Fibroblast of lung (primary cell): ENCODE measurements around the gene S100A10. TPM values are rescaled to one million over a fixed set of nuclear protein-coding genes. Genes with fewer than 3 reads are reported as not detected.

Experiments
- DNase-seq, 2 donors: peaks; one replicate each; pipeline versions ENCODE4 v3.0.0 to v3.0.0-alpha.2; 2010; ENCODE audit warnings: low read depth in 2 of 2
- H2AFZ ChIP-seq: 2 replicates; pipeline ENCODE4 v1.5.1; 2012; ENCODE audit warnings: low read length, control low read depth, inconsistent platforms
- H3K27ac ChIP-seq: 2 replicates; pipeline ENCODE4 v1.5.1; 2011; ENCODE audit warnings: low read length, control low read depth; ENCODE audit not compliant: insufficient read depth
- H3K27me3 ChIP-seq: 2 replicates; pipeline ENCODE4 v1.5.1; 2011; ENCODE audit warnings: mild to moderate bottlenecking, low read length; ENCODE audit not compliant: control insufficient read depth, insufficient read depth
- H3K36me3 ChIP-seq: 2 replicates; pipeline ENCODE4 v1.5.1; 2011; ENCODE audit warnings: low read length; ENCODE audit not compliant: control insufficient read depth, insufficient read depth
- H3K4me1 ChIP-seq: 2 replicates; pipeline ENCODE4 v1.5.1; 2011; ENCODE audit warnings: low read length; ENCODE audit not compliant: control insufficient read depth, insufficient read depth; ENCODE audit errors: extremely low read depth
- H3K4me2 ChIP-seq: 2 replicates; pipeline ENCODE4 v1.5.1; 2011; ENCODE audit warnings: low read length, control low read depth; ENCODE audit not compliant: insufficient read depth; ENCODE audit errors: extremely low read depth
- H3K4me3 ChIP-seq, 4 experiments: fragments of 200-600 bp in 1 of 4; sonication (generic) in 1 of 4; replicated peaks in 1 of 4; 2 replicates each; pipeline ENCODE4 v1.5.1; 2011 to 2016; ENCODE audit warnings: low read length in 4 of 4, low read depth in 3 of 4, mild to moderate bottlenecking in 3 of 4, control low read depth in 2 of 4, inconsistent platforms in 1 of 4, mixed read lengths in 1 of 4; ENCODE audit not compliant: insufficient read depth in 1 of 4; ENCODE audit errors: control extremely low read depth in 1 of 4
- H3K79me2 ChIP-seq: 2 replicates; pipeline ENCODE4 v1.5.1; 2012; ENCODE audit warnings: mild to moderate bottlenecking, low read length, inconsistent platforms; ENCODE audit not compliant: control insufficient read depth, insufficient read depth
- H3K9ac ChIP-seq: 2 replicates; pipeline ENCODE4 v1.5.1; 2011; ENCODE audit warnings: mild to moderate bottlenecking, low read length, control low read depth; ENCODE audit not compliant: insufficient read depth
- H3K9me3 ChIP-seq: 2 replicates; pipeline ENCODE4 v1.5.1; 2012; ENCODE audit warnings: low read depth, low read length; ENCODE audit not compliant: control insufficient read depth, insufficient read depth
- H4K20me1 ChIP-seq: 2 replicates; pipeline ENCODE4 v1.5.1; 2011; ENCODE audit warnings: low read length; ENCODE audit not compliant: control insufficient read depth, insufficient read depth; ENCODE audit errors: extremely low read depth
- EZH2 ChIP-seq: IDR thresholded peaks from 2 replicates; pipeline ENCODE4 v1.5.1; 2012; ENCODE audit warnings: low read length, control low read depth, mild to moderate bottlenecking; ENCODE audit errors: missing control alignments
- polyA plus RNA-seq, 2 donors: library from polyadenylated mRNA; depleted of rRNA in 1 of 2; stranded (reverse) in 1 of 2; unstranded in 1 of 2; fragments of >200 nt; gene quantifications; 2 replicates each; pipeline ENCODE4 v1.2.1, GENCODE V29; 2011 to 2012; ENCODE audit warnings: missing spikeins in 1 of 2
- total RNA-seq: library from RNA; depleted of rRNA; stranded (reverse); fragments of >200 nt; gene quantifications from 2 replicates; pipeline ENCODE4 v1.2.1, GENCODE V29; 2014
- TF ChIP-seq, protein P1 (sequence below), 2 donors: IDR thresholded peaks in 1 of 2; conservative IDR thresholded peaks in 1 of 2; 1 replicate in 1 of 2; 2 replicates in 1 of 2; pipeline ENCODE4 v1.5.1; 2011 to 2012; ENCODE audit warnings: low read length in 2 of 2, control low read depth in 1 of 2, inconsistent platforms in 1 of 2, low read depth in 1 of 2, mild to moderate bottlenecking in 1 of 2

The S100A10 gene
- total and polyA plus RNA-seq, 2 donors (not counting 1 experiment from before 2014, with no cell fraction given), result 141 to 750 TPM

DNA sequence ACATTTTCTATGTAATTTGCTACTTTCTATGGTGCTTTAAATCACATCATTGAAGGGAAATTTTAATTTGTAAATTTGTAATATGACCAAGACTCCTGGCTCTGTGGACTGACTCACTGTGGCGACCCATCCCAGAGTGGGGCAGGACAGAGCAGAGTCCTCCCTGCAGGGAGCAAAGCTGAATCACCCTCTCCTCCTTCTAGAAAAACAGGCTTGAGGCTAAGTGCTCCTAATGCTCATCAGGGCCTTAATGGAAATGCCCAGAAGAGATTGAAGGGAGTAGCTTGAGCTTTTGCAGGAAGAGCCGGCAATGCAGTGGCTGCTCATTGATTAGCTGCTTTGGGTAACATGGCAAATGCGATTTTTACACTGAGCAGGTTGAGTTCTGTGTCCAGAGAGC, 16.8 kb downstream of the S100A10 start:
- Histone ChIP-seq H3K36me3 (peaks cover 6% of the 10 kb centered on the region), H3K9ac (no peak overlapping the region), H3K27me3 (no peaks in the 10 kb centered on the region), H3K27ac (no peak overlapping the region), H3K4me2 (no peak overlapping the region), H3K79me2 (no peaks in the 10 kb centered on the region), H3K4me1 (peaks cover 15% of the 10 kb centered on the region), H3K9me3 (no peaks in the 10 kb centered on the region), H4K20me1 (no peaks in the 10 kb centered on the region), H3K4me3 (no peak overlapping the region), H2AFZ (no peak overlapping the region)
- peak; percentile 31 to 80 for DNase-seq
- no peak for TF ChIP-seq EZH2
- TF ChIP-seq, protein P1, sequence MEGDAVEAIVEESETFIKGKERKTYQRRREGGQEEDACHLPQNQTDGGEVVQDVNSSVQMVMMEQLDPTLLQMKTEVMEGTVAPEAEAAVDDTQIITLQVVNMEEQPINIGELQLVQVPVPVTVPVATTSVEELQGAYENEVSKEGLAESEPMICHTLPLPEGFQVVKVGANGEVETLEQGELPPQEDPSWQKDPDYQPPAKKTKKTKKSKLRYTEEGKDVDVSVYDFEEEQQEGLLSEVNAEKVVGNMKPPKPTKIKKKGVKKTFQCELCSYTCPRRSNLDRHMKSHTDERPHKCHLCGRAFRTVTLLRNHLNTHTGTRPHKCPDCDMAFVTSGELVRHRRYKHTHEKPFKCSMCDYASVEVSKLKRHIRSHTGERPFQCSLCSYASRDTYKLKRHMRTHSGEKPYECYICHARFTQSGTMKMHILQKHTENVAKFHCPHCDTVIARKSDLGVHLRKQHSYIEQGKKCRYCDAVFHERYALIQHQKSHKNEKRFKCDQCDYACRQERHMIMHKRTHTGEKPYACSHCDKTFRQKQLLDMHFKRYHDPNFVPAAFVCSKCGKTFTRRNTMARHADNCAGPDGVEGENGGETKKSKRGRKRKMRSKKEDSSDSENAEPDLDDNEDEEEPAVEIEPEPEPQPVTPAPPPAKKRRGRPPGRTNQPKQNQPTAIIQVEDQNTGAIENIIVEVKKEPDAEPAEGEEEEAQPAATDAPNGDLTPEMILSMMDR (conservative IDR thresholded peaks at IDR 0.05 in 1 of 2, IDR thresholded peaks at IDR 0.05 in 1 of 2; ENCODE audit: low read depth in 1 of 2, low read length in 2 of 2), result no peak

DNA sequence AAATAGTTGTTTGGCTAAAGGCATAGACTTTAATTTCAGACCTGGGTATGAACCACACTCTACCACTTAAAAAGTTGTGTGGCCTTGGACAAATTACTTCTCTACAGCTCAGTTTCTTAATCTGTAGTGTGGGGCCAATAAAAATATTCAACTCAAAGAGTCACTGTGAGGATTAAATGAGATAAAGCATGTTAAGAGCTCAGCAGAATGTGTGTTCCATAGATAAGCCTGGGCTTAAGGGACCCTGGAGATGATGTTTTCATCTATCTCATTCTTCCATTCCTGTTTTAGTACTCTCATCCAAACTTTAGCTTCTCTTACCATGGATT, 17.7 kb downstream of the S100A10 start:
- no peak overlapping the region for H2AFZ ChIP-seq

DNA sequence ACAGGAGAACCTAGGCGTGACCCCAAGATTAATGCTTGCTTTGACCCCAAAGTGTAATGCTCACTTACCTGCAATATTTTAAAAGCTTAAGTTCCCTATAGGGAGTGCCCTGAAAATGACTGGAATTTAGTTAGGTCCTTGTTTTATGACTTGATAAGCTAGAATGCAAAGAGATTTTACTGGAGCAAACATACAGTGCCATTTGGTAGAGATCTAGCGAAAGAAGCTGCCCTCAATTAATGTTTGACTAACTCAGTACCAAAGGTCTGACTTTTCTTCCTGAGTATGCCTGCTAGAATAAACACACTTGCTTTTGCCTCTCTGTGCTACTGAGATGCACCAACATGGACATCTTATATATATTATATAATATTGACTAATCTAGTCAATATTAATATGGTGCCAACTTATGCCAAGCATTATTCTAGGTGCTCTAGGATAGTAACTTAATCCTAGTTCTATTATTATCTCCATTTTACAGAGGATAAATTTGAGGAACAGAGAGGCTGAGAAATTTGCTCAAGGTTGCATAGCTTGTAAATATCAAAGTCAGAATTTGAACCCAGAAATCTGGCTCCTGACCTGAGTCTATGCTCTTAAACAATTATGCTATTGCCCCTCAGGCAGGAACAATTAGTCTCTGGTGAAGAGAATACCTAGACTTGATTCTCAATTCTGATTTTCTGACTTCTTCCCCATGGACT, 18.2 kb downstream of the S100A10 start:
- H3K27ac ChIP-seq, result no peak overlapping the region
- no peaks in the 10 kb centered on the region for H3K36me3 ChIP-seq
- no peaks in the 10 kb centered on the region for H3K9me3 ChIP-seq
- no peak for DNase-seq
- no peaks in the 10 kb centered on the region for H3K79me2 ChIP-seq
- H3K4me1 ChIP-seq, result peaks cover 9% of the 10 kb centered on the region
- H3K27me3 ChIP-seq, result no peaks in the 10 kb centered on the region
- no peak overlapping the region for H3K4me2 ChIP-seq
- no peak overlapping the region for H3K4me3 ChIP-seq
- no peak overlapping the region for H2AFZ ChIP-seq
- TF ChIP-seq, protein P1 (conservative IDR thresholded peaks at IDR 0.05 in 1 of 2, IDR thresholded peaks at IDR 0.05 in 1 of 2; ENCODE audit: low read depth in 1 of 2, low read length in 2 of 2), result no peak
- no peak for TF ChIP-seq EZH2
- no peak overlapping the region for H3K9ac ChIP-seq
- H4K20me1 ChIP-seq, result no peaks in the 10 kb centered on the region

More for the DNA sequence above, 17.7 kb downstream of the S100A10 start:
- H3K9ac ChIP-seq, result no peak overlapping the region
- no peaks in the 10 kb centered on the region for H3K79me2 ChIP-seq
- peaks cover 10% of the 10 kb centered on the region for H3K4me1 ChIP-seq
- no peaks in the 10 kb centered on the region for H4K20me1 ChIP-seq
- H3K27me3 ChIP-seq, result no peaks in the 10 kb centered on the region
- TF ChIP-seq, protein P1 (conservative IDR thresholded peaks at IDR 0.05 in 1 of 2, IDR thresholded peaks at IDR 0.05 in 1 of 2; ENCODE audit: low read depth in 1 of 2, low read length in 2 of 2), result no peak
- TF ChIP-seq EZH2, result no peak
- no peak for DNase-seq
- no peak overlapping the region for H3K4me2 ChIP-seq
- no peak overlapping the region for H3K27ac ChIP-seq
- H3K36me3 ChIP-seq, result peaks cover under 1% of the 10 kb centered on the region
- no peak overlapping the region for H3K4me3 ChIP-seq
- H3K9me3 ChIP-seq, result no peaks in the 10 kb centered on the region
